Left lobe of liver (tissue), 2 donors: ENCODE results near the gene ERN2. TPM values are rescaled to one million over a fixed set of nuclear protein-coding genes. Genes with fewer than 3 reads are reported as not detected.

Experiments
- ATAC-seq: fragments of 200-7000 bp; cut with Tn5 transposase; one replicate; pipeline ENCODE4 v1.9.1; 2020; ENCODE audit warnings: mild to moderate bottlenecking, moderate library complexity
- DNase-seq: peaks from one replicate; pipeline ENCODE4 v3.0.0-alpha.2; 2020; ENCODE audit warnings: low spot score
- total RNA-seq: library from RNA; stranded (reverse); gene quantifications from one replicate; pipeline ENCODE4 v1.2.1, GENCODE V29; 2021
- donor health status: DM: no; HTN: no; CAD: no; lungs with moderate emphysema.
- donor health status: DM: no; HTN: yes; CAD: no.

ERN2 gene
- total RNA-seq, 1 donor from 2014 or later = 0.05 TPM

GRCh38 chr16:23690771-23691482 lies 22.1 kb downstream of the ERN2 start:
- DNase-seq (no peak), ATAC-seq (no peak)

GRCh38 chr16:23689442-23690187 lies 23.4 kb downstream of the ERN2 start:
- ATAC-seq (no peak), DNase-seq (no peak)

DNA sequence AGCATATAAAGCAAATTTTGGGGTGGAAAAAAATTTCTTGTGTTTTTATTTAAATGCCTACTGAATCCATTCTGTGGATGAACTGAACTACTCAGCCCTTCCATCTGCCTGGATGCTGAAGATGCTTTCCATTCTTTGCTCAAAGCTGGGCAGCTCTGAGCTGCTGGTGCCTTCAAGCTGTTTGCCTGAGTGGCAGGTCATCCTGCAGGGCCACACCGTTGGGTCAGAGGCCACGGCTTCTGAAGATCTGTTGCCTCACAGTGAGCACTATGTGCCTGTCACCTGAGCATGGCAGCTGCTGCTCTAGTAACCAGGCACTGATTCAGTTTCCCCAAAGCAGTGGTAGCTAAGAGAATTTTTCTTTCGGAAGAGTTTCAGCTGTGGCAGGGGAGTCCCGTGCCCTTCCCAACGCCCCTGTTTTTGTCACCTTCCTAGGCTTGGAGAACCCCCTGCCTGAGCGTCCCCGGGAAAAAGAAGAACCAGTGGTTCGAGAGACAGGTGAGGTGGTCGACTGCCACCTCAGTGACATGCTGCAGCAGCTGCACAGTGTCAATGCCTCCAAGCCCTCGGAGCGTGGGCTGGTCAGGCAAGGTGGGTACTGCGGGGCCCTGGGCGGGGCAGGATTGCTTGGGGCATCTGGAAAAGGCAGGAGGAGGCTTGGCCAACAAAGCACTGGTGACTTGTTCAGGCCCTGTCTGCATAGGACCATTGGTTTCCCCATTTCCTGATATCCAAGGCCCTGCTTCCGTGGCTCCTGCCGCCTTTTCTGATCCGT lies 25.8 kb downstream of the ERN2 start:
- no peak for ATAC-seq

GRCh38 chr16:23683487-23683886 lies 29.5 kb downstream of the ERN2 start:
- no peak for ATAC-seq
- DNase-seq = no peak

More for the DNA sequence above, 25.8 kb downstream of the ERN2 start:
- DNase-seq = no peak

GRCh38 chr16:23682181-23682580 lies 30.8 kb downstream of the ERN2 start:
- no peak for DNase-seq
- no peak for ATAC-seq

DNA sequence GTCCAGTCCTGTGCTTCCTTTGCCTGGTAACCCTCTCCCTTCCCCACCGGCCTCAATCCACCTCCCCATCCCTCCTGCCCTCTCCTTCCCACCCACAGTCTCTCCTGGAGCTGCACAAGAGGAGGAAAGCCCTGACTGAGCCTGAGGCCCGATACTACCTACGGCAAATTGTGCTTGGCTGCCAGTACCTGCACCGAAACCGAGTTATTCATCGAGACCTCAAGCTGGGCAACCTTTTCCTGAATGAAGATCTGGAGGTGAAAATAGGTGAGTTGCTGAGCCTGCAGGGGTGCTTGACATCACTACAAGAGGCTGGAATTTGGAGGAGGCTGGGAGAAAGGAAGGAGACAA lies 33.1 kb downstream of the ERN2 start:
- no peak for ATAC-seq
- DNase-seq = no peak

GRCh38 chr16:23679274-23679985 lies 33.6 kb downstream of the ERN2 start:
- DNase-seq (no peak), ATAC-seq (no peak)

DNA sequence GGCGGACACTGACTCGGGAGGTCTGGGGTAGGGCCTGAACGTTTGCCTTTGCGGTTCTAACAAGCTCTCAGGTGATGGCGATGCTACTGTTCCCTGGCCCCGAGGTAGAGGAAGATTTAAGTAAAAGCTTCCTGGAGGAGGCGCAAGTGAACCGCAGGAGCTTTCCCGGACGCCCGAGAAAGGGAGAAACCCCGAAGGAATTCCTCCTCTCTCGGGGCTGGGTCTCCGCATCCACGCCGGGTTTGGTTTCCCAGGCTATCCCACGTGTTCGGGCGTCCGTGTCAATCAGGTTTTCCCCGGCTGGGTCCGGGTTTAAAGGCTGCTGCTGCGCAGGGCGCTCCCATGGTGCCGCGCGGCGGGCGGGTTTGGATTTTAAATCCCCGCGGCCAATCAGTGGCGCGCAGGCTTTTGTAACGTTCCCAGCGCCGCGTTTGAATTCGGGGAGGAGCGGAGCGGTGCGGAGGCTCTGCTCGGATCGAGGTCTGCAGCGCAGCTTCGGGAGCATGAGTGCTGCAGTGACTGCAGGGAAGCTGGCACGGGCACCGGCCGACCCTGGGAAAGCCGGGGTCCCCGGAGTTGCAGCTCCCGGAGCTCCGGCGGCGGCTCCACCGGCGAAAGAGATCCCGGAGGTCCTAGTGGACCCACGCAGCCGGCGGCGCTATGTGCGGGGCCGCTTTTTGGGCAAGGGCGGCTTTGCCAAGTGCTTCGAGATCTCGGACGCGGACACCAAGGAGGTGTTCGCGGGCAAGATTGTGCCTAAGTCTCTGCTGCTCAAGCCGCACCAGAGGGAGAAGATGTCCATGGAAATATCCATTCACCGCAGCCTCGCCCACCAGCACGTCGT lies 34.4 kb downstream of the ERN2 start, which contains the start of gene PLK1:
PLK1 (plus strand) TSS at position 460 of the 844 bp plus-strand sequence; CDS start at position 504, 44 bp downstream.
- ATAC-seq (peak; percentile 97), DNase-seq (peak; percentile 78)

GRCh38 chr16:23676924-23677480 lies 36.0 kb downstream of the ERN2 start:
- ATAC-seq (no peak), DNase-seq (no peak)

- DNase-seq = no peak
- ATAC-seq = no peak
These were observed 38.9 kb downstream of the ERN2 start for GRCh38 chr16:23673971-23674614.

GRCh38 chr16:23670137-23670776 lies 42.8 kb downstream of the ERN2 start:
- DNase-seq = no peak
- no peak for ATAC-seq

DNA sequence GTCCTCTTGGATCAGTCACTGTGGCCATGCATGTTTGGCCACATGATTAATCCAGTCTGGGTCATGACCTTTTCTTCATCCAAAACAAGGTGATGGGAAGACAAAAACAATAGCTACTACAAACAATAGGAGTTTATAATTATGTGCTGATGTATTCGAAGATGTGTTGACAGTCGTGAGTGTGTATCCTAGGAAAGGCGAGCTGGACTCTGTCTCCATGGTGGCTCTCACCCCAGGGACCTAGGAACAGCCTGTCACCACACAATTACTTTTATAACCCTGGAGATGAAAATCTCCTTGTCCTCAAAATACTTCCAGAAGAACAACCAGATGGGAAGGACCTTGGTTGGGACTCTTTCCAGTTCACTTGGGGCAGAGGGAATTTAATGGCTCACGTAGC lies 44.1 kb downstream of the ERN2 start:
- DNase-seq = no peak

GRCh38 chr16:23668225-23668624 lies 44.8 kb downstream of the ERN2 start:
- ATAC-seq = no peak
- DNase-seq = no peak

More for the DNA sequence above, 44.1 kb downstream of the ERN2 start:
- no peak for ATAC-seq

DNA sequence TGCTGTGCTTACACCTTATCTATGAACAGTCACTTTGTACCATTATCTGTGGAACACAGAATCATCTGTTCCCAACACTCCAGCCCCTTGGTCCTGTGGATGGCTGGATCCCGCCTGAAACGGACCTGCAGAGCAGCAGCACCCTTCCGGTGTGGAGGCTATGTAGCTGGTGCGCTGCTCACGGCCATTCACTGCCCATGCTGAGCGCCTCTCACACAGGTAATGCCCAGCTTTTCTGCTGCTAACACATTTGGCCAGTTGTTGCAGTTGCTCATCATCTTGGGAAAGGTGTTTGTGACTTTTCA lies 45.7 kb downstream of the ERN2 start:
- ATAC-seq = no peak
- DNase-seq = no peak

GRCh38 chr16:23666571-23667354 lies 46.3 kb downstream of the ERN2 start:
- ATAC-seq = no peak
- DNase-seq = no peak

DNA sequence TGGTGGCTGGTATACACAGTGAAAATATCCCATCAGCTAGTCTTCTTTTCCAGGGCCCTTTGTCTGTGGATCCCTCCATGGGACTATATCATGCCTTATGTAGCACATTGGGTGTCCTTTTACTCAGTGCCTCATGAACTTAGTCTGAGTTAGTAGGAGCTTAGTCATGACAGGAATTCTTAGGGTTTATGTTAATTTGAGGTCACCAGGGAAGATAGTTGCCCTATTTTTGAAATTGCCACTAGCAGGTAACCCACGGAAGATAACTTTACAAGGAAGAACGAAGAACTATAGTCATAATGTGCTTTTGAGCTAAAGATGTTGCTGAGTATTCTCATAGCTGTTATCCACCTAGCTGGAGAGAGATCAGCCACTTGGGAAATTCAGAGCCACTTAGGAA lies 49.1 kb downstream of the ERN2 start:
- ATAC-seq = no peak
- no peak for DNase-seq

DNA sequence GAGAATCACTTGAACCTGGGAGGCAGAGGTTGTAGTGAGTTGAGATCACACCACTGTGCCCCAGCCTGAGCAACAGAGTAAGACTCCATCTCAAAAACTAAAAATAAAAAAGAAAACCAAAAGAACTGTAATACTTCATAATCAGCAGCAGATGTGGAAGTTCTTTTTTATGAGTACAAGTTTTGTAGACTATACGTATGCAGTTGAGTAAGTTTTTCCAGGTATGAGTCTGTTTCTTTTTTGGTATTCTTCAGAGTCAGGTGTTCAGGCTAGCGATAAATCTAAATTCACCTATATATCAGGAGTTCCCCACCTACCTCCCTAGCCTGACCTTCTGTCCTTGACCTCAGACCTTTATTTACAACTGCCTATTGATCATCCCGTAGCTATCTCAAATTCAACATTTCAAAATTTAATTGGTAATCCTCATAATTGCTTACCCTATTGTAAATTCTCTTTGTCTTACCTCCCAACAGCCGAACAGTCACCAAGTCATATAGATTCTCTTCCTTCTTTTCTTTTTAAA lies 61.0 kb downstream of the ERN2 start:
- no peak for ATAC-seq
- DNase-seq = no peak
